ENCODE results near the gene NKX3-2.
A peak's percentile ranks its signal among the peaks of the same experiment; 100 is the strongest.

NKX3-2 gene

GRCh38 chr4:13548984-13549546 is 4.8 kb upstream of the NKX3-2 start:
- H3K27ac Mint-ChIP-seq, result no peak overlapping the region
- H3K27me3 Mint-ChIP-seq, result peaks cover 80% of the 10 kb centered on the region
- peak; percentile 92 for DNase-seq
- no peaks in the 10 kb centered on the region for H3K9me3 Mint-ChIP-seq
- peak overlapping the region; percentile 70 for H3K4me3 Mint-ChIP-seq
- no peaks in the 10 kb centered on the region for H3K36me3 Mint-ChIP-seq (ENCODE audit: low read depth)
- peaks cover 29% of the 10 kb centered on the region for H3K4me1 Mint-ChIP-seq (ENCODE audit: low read depth)

GRCh38 chr4:13548059-13548983 is 4.0 kb upstream of the NKX3-2 start:
- H3K9me3 Mint-ChIP-seq, result no peaks in the 10 kb centered on the region
- DNase-seq, result no peak
- H3K4me3 Mint-ChIP-seq, result peak overlapping the region; percentile 70
- H3K36me3 Mint-ChIP-seq (ENCODE audit: low read depth), result no peaks in the 10 kb centered on the region
- peaks cover 33% of the 10 kb centered on the region for H3K4me1 Mint-ChIP-seq (ENCODE audit: low read depth)
- no peak overlapping the region for H3K27ac Mint-ChIP-seq
- peaks cover 80% of the 10 kb centered on the region for H3K27me3 Mint-ChIP-seq

- no peak overlapping the region for H3K27ac Mint-ChIP-seq
- DNase-seq, result no peak
- H3K27me3 Mint-ChIP-seq, result peaks cover 80% of the 10 kb centered on the region
- peak overlapping the region; percentile 70 for H3K4me3 Mint-ChIP-seq
- no peaks in the 10 kb centered on the region for H3K36me3 Mint-ChIP-seq (ENCODE audit: low read depth)
- H3K9me3 Mint-ChIP-seq, result no peaks in the 10 kb centered on the region
- peaks cover 36% of the 10 kb centered on the region for H3K4me1 Mint-ChIP-seq (ENCODE audit: low read depth)
Observed at GRCh38 chr4:13547485-13548041, 3.3 kb upstream of the NKX3-2 start.

GRCh38 chr4:13546941-13547484 is 2.7 kb upstream of the NKX3-2 start:
- DNase-seq, result no peak
- Mint-ChIP-seq H3K36me3 (ENCODE audit: low read depth) (no peaks in the 10 kb centered on the region), H3K9me3 (no peaks in the 10 kb centered on the region), H3K27ac (peak overlapping the region; percentile 79), H3K4me1 (ENCODE audit: low read depth) (peaks cover 39% of the 10 kb centered on the region), H3K4me3 (peak overlapping the region; percentile 70), H3K27me3 (peaks cover 78% of the 10 kb centered on the region)

GRCh38 chr4:13546142-13546940 is 2.0 kb upstream of the NKX3-2 start:
- H3K36me3 Mint-ChIP-seq (ENCODE audit: low read depth), result no peaks in the 10 kb centered on the region
- peaks cover 78% of the 10 kb centered on the region for H3K27me3 Mint-ChIP-seq
- peak overlapping the region; percentile 70 for H3K4me3 Mint-ChIP-seq
- DNase-seq, result no peak
- H3K4me1 Mint-ChIP-seq (ENCODE audit: low read depth), result peaks cover 44% of the 10 kb centered on the region
- H3K27ac Mint-ChIP-seq, result peak overlapping the region; percentile 79
- H3K9me3 Mint-ChIP-seq, result no peaks in the 10 kb centered on the region

- H3K4me1 Mint-ChIP-seq (ENCODE audit: low read depth), result peaks cover 51% of the 10 kb centered on the region
- H3K9me3 Mint-ChIP-seq, result no peaks in the 10 kb centered on the region
- no peak for DNase-seq
- no peaks in the 10 kb centered on the region for H3K36me3 Mint-ChIP-seq (ENCODE audit: low read depth)
- peak overlapping the region; percentile 68 for H3K27ac Mint-ChIP-seq
- H3K4me3 Mint-ChIP-seq, result peak overlapping the region; percentile 76
- peaks cover 78% of the 10 kb centered on the region for H3K27me3 Mint-ChIP-seq
Observed at GRCh38 chr4:13545394-13545808, 1.1 kb upstream of the NKX3-2 start.

GRCh38 chr4:13544606-13545393 is 492 bp upstream of the NKX3-2 start:
- Mint-ChIP-seq H3K9me3 (no peaks in the 10 kb centered on the region), H3K4me3 (peak overlapping the region; percentile 76), H3K27me3 (peaks cover 78% of the 10 kb centered on the region), H3K36me3 (ENCODE audit: low read depth) (no peaks in the 10 kb centered on the region), H3K4me1 (ENCODE audit: low read depth) (peaks cover 56% of the 10 kb centered on the region), H3K27ac (peak overlapping the region; percentile 68)
- DNase-seq, result no peak

- peak overlapping the region; percentile 50 for H3K4me3 Mint-ChIP-seq
- H3K27me3 Mint-ChIP-seq, result peaks cover 79% of the 10 kb centered on the region
- H3K27ac Mint-ChIP-seq, result peak overlapping the region; percentile 64
- peaks cover 61% of the 10 kb centered on the region for H3K4me1 Mint-ChIP-seq (ENCODE audit: low read depth)
- H3K36me3 Mint-ChIP-seq (ENCODE audit: low read depth), result no peaks in the 10 kb centered on the region
- no peaks in the 10 kb centered on the region for H3K9me3 Mint-ChIP-seq
- DNase-seq, result no peak
Observed at GRCh38 chr4:13543032-13543838, 1.1 kb downstream of the NKX3-2 start.

- no peaks in the 10 kb centered on the region for H3K9me3 Mint-ChIP-seq
- H3K36me3 Mint-ChIP-seq (ENCODE audit: low read depth), result no peaks in the 10 kb centered on the region
- peaks cover 85% of the 10 kb centered on the region for H3K27me3 Mint-ChIP-seq
- peaks cover 64% of the 10 kb centered on the region for H3K4me1 Mint-ChIP-seq (ENCODE audit: low read depth)
- DNase-seq, result no peak
- no peak overlapping the region for H3K27ac Mint-ChIP-seq
- no peak overlapping the region for H3K4me3 Mint-ChIP-seq
Observed at GRCh38 chr4:13542577-13543031, 1.7 kb downstream of the NKX3-2 start.

- H3K4me3 Mint-ChIP-seq, result peak overlapping the region; percentile 29
- H3K27ac Mint-ChIP-seq, result no peak overlapping the region
- no peaks in the 10 kb centered on the region for H3K36me3 Mint-ChIP-seq (ENCODE audit: low read depth)
- H3K27me3 Mint-ChIP-seq, result peaks cover 90% of the 10 kb centered on the region
- no peak for DNase-seq
- no peaks in the 10 kb centered on the region for H3K9me3 Mint-ChIP-seq
- peaks cover 62% of the 10 kb centered on the region for H3K4me1 Mint-ChIP-seq (ENCODE audit: low read depth)
Observed at GRCh38 chr4:13541720-13542576, 2.4 kb downstream of the NKX3-2 start.

GRCh38 chr4:13541176-13541604 is 3.1 kb downstream of the NKX3-2 start:
- Mint-ChIP-seq H3K9me3 (no peaks in the 10 kb centered on the region), H3K4me3 (no peak overlapping the region), H3K36me3 (ENCODE audit: low read depth) (no peaks in the 10 kb centered on the region), H3K4me1 (ENCODE audit: low read depth) (peaks cover 54% of the 10 kb centered on the region), H3K27me3 (peaks cover 90% of the 10 kb centered on the region), H3K27ac (peak overlapping the region; percentile 40)
- no peak for DNase-seq

GRCh38 chr4:13540446-13541175 is 3.7 kb downstream of the NKX3-2 start:
- no peak overlapping the region for H3K4me3 Mint-ChIP-seq
- DNase-seq, result no peak
- H3K4me1 Mint-ChIP-seq (ENCODE audit: low read depth), result peaks cover 52% of the 10 kb centered on the region
- H3K9me3 Mint-ChIP-seq, result no peaks in the 10 kb centered on the region
- H3K27me3 Mint-ChIP-seq, result peaks cover 92% of the 10 kb centered on the region
- no peak overlapping the region for H3K27ac Mint-ChIP-seq
- H3K36me3 Mint-ChIP-seq (ENCODE audit: low read depth), result no peaks in the 10 kb centered on the region
